ENCODE data around the gene OR11H1. TPM values are rescaled to one million over a fixed set of nuclear protein-coding genes. Genes with fewer than 3 reads are reported as not detected.

OR11H1 gene, protein sequence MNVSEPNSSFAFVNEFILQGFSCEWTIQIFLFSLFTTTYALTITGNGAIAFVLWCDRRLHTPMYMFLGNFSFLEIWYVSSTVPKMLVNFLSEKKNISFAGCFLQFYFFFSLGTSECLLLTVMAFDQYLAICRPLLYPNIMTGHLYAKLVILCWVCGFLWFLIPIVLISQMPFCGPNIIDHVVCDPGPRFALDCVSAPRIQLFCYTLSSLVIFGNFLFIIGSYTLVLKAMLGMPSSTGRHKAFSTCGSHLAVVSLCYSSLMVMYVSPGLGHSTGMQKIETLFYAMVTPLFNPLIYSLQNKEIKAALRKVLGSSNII
- total RNA-seq, result not detected in 2 replicates

DNA sequence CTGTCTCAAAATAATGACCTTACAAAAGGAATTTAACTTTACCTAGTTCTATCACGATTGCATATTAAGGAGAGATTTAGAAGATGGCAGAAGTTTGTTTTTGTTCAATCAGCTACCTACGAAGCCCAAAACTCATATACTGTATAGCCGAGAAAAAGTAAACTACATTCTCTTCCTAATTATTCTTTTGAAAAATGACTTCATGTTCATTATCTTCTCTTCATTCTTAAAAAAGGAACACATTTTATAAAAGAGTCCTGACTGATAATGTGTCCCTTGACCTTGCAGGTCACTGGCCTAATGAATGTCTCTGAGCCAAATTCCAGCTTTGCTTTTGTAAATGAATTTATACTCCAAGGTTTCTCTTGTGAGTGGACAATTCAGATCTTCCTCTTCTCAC is at the start of gene OR11H1:
TSS of gene OR11H1 (plus strand) at position 301 of the 400 bp plus-strand sequence. CDS start at position 301, 0 bp downstream.

Other genes starting within 250 kb of the OR11H1 start
- not detected in 2 replicates for gene POTEH, start 161.8 kb downstream of the OR11H1 start, total RNA-seq